Measurements from ENCODE around the gene PCK1.
A peak's percentile ranks its signal among the peaks of the same experiment; 100 is the strongest.

PCK1 gene

GRCh38 chr20:57589728-57590484, 29.0 kb downstream of the PCK1 start:
- DNase-seq, result no peak

- DNase-seq, result no peak
Observed at GRCh38 chr20:57590485-57591288, 29.8 kb downstream of the PCK1 start.

- DNase-seq, result no peak
Observed at GRCh38 chr20:57591289-57592229, 30.6 kb downstream of the PCK1 start.

- no peak for DNase-seq
Observed at GRCh38 chr20:57592263-57593092, 31.6 kb downstream of the PCK1 start.

- no peak for DNase-seq
Observed at GRCh38 chr20:57593134-57593886, 32.4 kb downstream of the PCK1 start.

- peak in 2 of 14 donors; percentile 26 to 40 for DNase-seq
Observed at GRCh38 chr20:57594092-57594951, 33.4 kb downstream of the PCK1 start.

- no peak for DNase-seq
Observed at GRCh38 chr20:57595041-57596030, 34.4 kb downstream of the PCK1 start.

GRCh38 chr20:57596358-57596757, 35.4 kb downstream of the PCK1 start:
- no peak for DNase-seq

GRCh38 chr20:57596998-57597939, 36.4 kb downstream of the PCK1 start:
- DNase-seq, result peak in 10 of 14 donors; percentile 3 to 71 (median 18)

- DNase-seq, result no peak
Observed at GRCh38 chr20:57598060-57598459, 37.1 kb downstream of the PCK1 start.

GRCh38 chr20:57598491-57598890, 37.6 kb downstream of the PCK1 start:
- no peak for DNase-seq

- DNase-seq, result no peak
Observed at GRCh38 chr20:57600320-57601210, 39.7 kb downstream of the PCK1 start.

- no peak for DNase-seq
Observed at GRCh38 chr20:57601211-57601570, 40.3 kb downstream of the PCK1 start.

- DNase-seq, result no peak
Observed at GRCh38 chr20:57601737-57602136, 40.8 kb downstream of the PCK1 start.

- no peak for DNase-seq
Observed at GRCh38 chr20:57603120-57603519, 42.2 kb downstream of the PCK1 start.

GRCh38 chr20:57605045-57605444, 44.1 kb downstream of the PCK1 start:
- DNase-seq, result no peak

All from C1 segment of cervical spinal cord (tissue), 14 donors.